CD4-positive, alpha-beta T cell (primary cell): ENCODE results near the gene OPCML. TPM values are rescaled to one million over a fixed set of nuclear protein-coding genes. Genes with fewer than 3 reads are reported as not detected.

Experiments
- ATAC-seq: fragments of 200-7000 bp; cut with Tn5 transposase; one replicate; pipeline ENCODE4 v1.10.0; 2022; ENCODE audit warnings: mild to moderate bottlenecking; ENCODE audit not compliant: poor library complexity
- CTCF ChIA-PET: fragments of 350-600 bp; sonication (Branson Sonifier 250); formaldehyde crosslinking; loops from one replicate; lab custom pipeline; 2021; ENCODE audit warnings: antibody characterized with exemption, inconsistent platforms; lab: Charles Lee
- POLR2A ChIA-PET: fragments of 350-600 bp; sonication (Branson Sonifier 250); formaldehyde crosslinking; loops from one replicate; lab custom pipeline; 2021; ENCODE audit warnings: antibody characterized with exemption, inconsistent platforms; lab: Charles Lee
- DNase-seq, 14 experiments: peaks; one replicate each; pipeline ENCODE4 v3.0.0-alpha.2; 2013 to 2020; ENCODE audit warnings: mixed read lengths in 2 of 14
- H3K27ac ChIP-seq, 2 donors: one replicate each; pipeline versions ENCODE4 v1.5.1 to v1.7.0; 2013; ENCODE audit warnings: low read length in 2 of 2, low read depth in 1 of 2, mild to moderate bottlenecking in 1 of 2
- H3K27me3 ChIP-seq, 2 experiments: 1 replicate in 1 of 2; 2 replicates in 1 of 2; pipeline versions ENCODE4 v1.6.1 to v1.7.0; 2013; ENCODE audit warnings: low read length in 2 of 2, control low read depth in 1 of 2, mild to moderate bottlenecking in 1 of 2, moderate library complexity in 1 of 2; ENCODE audit not compliant: insufficient read depth in 2 of 2, control insufficient read depth in 1 of 2
- H3K36me3 ChIP-seq: one replicate; pipeline ENCODE4 v1.6.1; 2013; ENCODE audit warnings: low read length, control low read depth; ENCODE audit not compliant: insufficient read depth
- H3K4me1 ChIP-seq: one replicate; pipeline ENCODE4 v1.6.1; 2013; ENCODE audit warnings: low read length, control low read depth; ENCODE audit not compliant: insufficient read depth
- H3K4me3 ChIP-seq: one replicate; pipeline ENCODE4 v1.5.1; 2013; ENCODE audit warnings: mild to moderate bottlenecking, low read length, moderate library complexity
- H3K9me3 ChIP-seq, 2 experiments: 1 replicate in 1 of 2; 2 replicates in 1 of 2; pipeline versions ENCODE4 v1.6.1 to v1.7.0; 2013; ENCODE audit warnings: low read length in 2 of 2, mild to moderate bottlenecking in 2 of 2, control low read depth in 1 of 2, moderate library complexity in 1 of 2; ENCODE audit not compliant: control insufficient read depth in 1 of 2, insufficient read depth in 1 of 2
- H3K27ac Mint-ChIP-seq: one replicate; pipeline ENCODE4 v1.8.0; 2020; ENCODE audit warnings: mixed read lengths
- H3K27me3 Mint-ChIP-seq: one replicate; pipeline ENCODE4 v1.8.0; 2021; ENCODE audit warnings: mixed read lengths
- H3K36me3 Mint-ChIP-seq: one replicate; pipeline ENCODE4 v1.8.0; 2021; ENCODE audit warnings: low read depth, mixed read lengths
- H3K4me1 Mint-ChIP-seq: one replicate; pipeline ENCODE4 v1.8.0; 2021; ENCODE audit warnings: low read depth, mixed read lengths
- H3K4me3 Mint-ChIP-seq: one replicate; pipeline ENCODE4 v1.8.0; 2020; ENCODE audit warnings: mild to moderate bottlenecking, mixed read lengths
- H3K9me3 Mint-ChIP-seq: one replicate; pipeline ENCODE4 v1.8.0; 2020; ENCODE audit warnings: mixed read lengths
- intact Hi-C, 2 experiments: fragments of 100-400 bp; cut with DNase I in 1 of 2; cut with micrococcal nuclease in 1 of 2; formaldehyde crosslinking; loops; one replicate each; pipeline versions ENCODE4 v1.15.1 to v1.9.0; 2023 to 2025; cut with DNase I, micrococcal nuclease
- total RNA-seq, 174 experiments: library from RNA in 2 of 174; stranded (reverse) in 2 of 174; gene quantifications; one replicate each; pipeline ENCODE4 v1.2.3 and lab custom pipeline; 2021 to 2026
- TF ChIP-seq, protein P1 (sequence below): fragments of 200-600 bp; IDR thresholded peaks from one replicate; pipeline ENCODE4 v1.8.0; 2022; ENCODE audit warnings: antibody characterized with exemption, mild to moderate bottlenecking

The OPCML gene
- total RNA-seq, 2 experiments from 2014 or later, result not detected

DNA sequence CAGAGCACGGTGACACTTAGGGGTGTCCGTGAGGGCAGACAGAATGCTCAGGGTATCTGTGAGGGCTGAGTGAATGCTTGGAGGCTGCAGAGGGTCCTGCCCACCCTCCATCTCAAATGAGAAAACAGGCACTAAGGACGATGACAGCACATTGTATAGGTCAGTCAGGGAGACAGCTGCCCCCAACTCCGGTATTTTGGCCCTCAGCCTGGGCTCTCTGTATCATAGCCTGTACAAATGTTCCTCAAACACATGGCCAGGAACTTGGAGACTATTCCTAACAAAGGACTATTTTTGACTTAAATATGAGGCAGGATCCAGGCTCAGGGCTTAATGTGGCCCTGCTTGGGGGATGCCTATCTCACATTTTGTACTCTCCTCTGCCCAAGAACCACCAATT is 145.4 kb downstream of the OPCML start:
- H3K27me3 Mint-ChIP-seq, result peaks cover 5% of the 10 kb centered on the region
- ChIA-PET CTCF (no interaction called here), POLR2A (no interaction called here)
- peaks cover 0 to 5% of the 10 kb centered on the region in 2 experiments for H3K27me3 ChIP-seq
- no peak overlapping the region for H3K4me3 ChIP-seq
- ATAC-seq, result no peak
- H3K27ac Mint-ChIP-seq, result no peak overlapping the region
- no peaks in the 10 kb centered on the region for H3K36me3 Mint-ChIP-seq
- DNase-seq, result no peak
- H3K9me3 ChIP-seq, result peaks cover 0 to 10% of the 10 kb centered on the region in 2 experiments
- H3K4me3 Mint-ChIP-seq, result no peak overlapping the region
- no peak overlapping the region for H3K27ac ChIP-seq
- no peaks in the 10 kb centered on the region for H3K4me1 ChIP-seq
- TF ChIP-seq, protein P1, sequence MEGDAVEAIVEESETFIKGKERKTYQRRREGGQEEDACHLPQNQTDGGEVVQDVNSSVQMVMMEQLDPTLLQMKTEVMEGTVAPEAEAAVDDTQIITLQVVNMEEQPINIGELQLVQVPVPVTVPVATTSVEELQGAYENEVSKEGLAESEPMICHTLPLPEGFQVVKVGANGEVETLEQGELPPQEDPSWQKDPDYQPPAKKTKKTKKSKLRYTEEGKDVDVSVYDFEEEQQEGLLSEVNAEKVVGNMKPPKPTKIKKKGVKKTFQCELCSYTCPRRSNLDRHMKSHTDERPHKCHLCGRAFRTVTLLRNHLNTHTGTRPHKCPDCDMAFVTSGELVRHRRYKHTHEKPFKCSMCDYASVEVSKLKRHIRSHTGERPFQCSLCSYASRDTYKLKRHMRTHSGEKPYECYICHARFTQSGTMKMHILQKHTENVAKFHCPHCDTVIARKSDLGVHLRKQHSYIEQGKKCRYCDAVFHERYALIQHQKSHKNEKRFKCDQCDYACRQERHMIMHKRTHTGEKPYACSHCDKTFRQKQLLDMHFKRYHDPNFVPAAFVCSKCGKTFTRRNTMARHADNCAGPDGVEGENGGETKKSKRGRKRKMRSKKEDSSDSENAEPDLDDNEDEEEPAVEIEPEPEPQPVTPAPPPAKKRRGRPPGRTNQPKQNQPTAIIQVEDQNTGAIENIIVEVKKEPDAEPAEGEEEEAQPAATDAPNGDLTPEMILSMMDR, result no peak
- H3K4me1 Mint-ChIP-seq, result no peaks in the 10 kb centered on the region
- no peaks in the 10 kb centered on the region for H3K9me3 Mint-ChIP-seq
- H3K36me3 ChIP-seq, result no peaks in the 10 kb centered on the region
- intact Hi-C loops, result no loop called here

DNA sequence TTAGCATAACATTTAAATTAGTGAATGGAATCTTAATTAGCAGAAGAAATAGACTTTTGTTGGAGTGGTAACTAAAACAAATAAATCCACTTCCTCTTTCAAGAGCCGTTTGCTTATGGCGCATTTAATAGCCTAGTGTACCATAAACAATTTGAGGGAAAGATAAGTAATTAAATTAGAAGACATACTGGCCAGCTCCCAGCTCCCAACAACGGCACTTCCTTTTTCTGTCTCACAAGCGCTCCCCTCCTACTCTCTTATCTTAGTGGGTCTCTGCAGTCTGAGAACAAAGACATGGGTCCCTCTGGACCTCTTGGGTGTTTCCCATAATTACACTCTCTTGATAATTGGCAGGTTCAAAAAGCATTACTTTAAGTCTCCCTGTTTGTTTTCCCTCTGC is 146.0 kb downstream of the OPCML start:
- no peak for DNase-seq
- Histone ChIP-seq H3K27ac (no peak overlapping the region), H3K4me1 (no peaks in the 10 kb centered on the region), H3K4me3 (no peak overlapping the region), H3K9me3 (peaks cover 0 to 10% of the 10 kb centered on the region in 2 experiments), H3K36me3 (no peaks in the 10 kb centered on the region), H3K27me3 (peaks cover 0 to 5% of the 10 kb centered on the region in 2 experiments)
- POLR2A ChIA-PET, result no interaction called here
- Mint-ChIP-seq H3K27me3 (peaks cover 5% of the 10 kb centered on the region), H3K4me1 (no peaks in the 10 kb centered on the region), H3K9me3 (no peaks in the 10 kb centered on the region), H3K36me3 (no peaks in the 10 kb centered on the region), H3K27ac (no peak overlapping the region), H3K4me3 (no peak overlapping the region)
- no peak for ATAC-seq
- TF ChIP-seq, protein P1, result no peak
- CTCF ChIA-PET, result no interaction called here
- intact Hi-C loops, result no loop called here

DNA sequence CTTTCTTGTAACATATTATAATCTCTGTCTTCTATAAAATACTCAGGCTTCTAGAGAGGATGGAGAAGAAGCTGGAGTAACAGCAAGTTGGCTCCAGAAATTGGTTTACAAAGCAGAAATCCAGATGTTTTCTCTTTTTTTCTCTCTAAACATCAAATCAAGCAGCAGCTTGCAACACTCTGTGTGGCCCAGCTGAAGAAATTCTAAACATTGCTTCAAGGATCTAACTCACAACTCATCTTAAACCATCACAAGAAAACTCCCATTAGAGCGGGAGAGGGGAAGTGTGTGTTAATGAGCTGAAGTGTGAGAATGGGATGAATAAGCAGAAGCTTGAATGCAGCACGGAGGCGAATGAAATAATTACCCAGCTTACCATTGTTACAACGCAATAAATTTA is 146.5 kb downstream of the OPCML start:
- H3K27me3 ChIP-seq, result peaks cover 0 to 5% of the 10 kb centered on the region in 2 experiments
- no peaks in the 10 kb centered on the region for H3K36me3 ChIP-seq
- H3K9me3 ChIP-seq, result peaks cover 0 to 10% of the 10 kb centered on the region in 2 experiments
- H3K4me1 Mint-ChIP-seq, result no peaks in the 10 kb centered on the region
- H3K36me3 Mint-ChIP-seq, result no peaks in the 10 kb centered on the region
- no peak overlapping the region for H3K4me3 Mint-ChIP-seq
- ChIA-PET CTCF (no interaction called here), POLR2A (no interaction called here)
- H3K27me3 Mint-ChIP-seq, result peaks cover 5% of the 10 kb centered on the region
- ATAC-seq, result no peak
- H3K27ac ChIP-seq, result no peak overlapping the region
- TF ChIP-seq, protein P1, result no peak
- no peaks in the 10 kb centered on the region for H3K4me1 ChIP-seq
- no peaks in the 10 kb centered on the region for H3K9me3 Mint-ChIP-seq
- no peak overlapping the region for H3K4me3 ChIP-seq
- no peak for DNase-seq
- intact Hi-C loops, result no loop called here
- no peak overlapping the region for H3K27ac Mint-ChIP-seq
